Endothelial cell of umbilical vein (primary cell): ENCODE results near the gene GPRASP1. TPM values are rescaled to one million over a fixed set of nuclear protein-coding genes. Genes with fewer than 3 reads are reported as not detected.

ENCODE experiments used
- BruUV-seq: library from RNA; stranded (reverse); fragments of 400-500 nt; replicated peaks from 2 replicates; lab custom pipeline; 2021; lab: Mats Ljungman, UMichigan
- CTCF ChIA-PET: fragments of 300-600, 350-600 bp; sonication (Branson Sonifier 250); formaldehyde crosslinking; loops from one replicate; lab custom pipeline; 2021; ENCODE audit warnings: antibody characterized with exemption, inconsistent platforms; lab: Charles Lee
- POLR2A ChIA-PET: fragments of 300-600, 350-600 bp; sonication (Branson Sonifier 250); formaldehyde crosslinking; loops from one replicate; lab custom pipeline; 2021; ENCODE audit warnings: antibody characterized with exemption, inconsistent platforms; lab: Charles Lee
- DNase-seq: peaks from one replicate; pipeline ENCODE4 v3.0.0-alpha.2; 2011; ENCODE audit warnings: low read depth, low spot score
- FAIRE-seq: peaks from 2 replicates; lab custom pipeline; 2011; peaks lifted over from hg19 to GRCh38; lab: Jason Lieb, UNC
- H2AFZ ChIP-seq: 2 replicates; pipeline ENCODE4 v1.6.0; 2012; ENCODE audit warnings: low read depth, low read length, control low read depth, inconsistent platforms
- H3K27ac ChIP-seq: 2 replicates; pipeline ENCODE4 v1.5.1; 2011; ENCODE audit warnings: low read depth, mild to moderate bottlenecking, control low read depth, low read length, moderate library complexity; ENCODE audit not compliant: insufficient read depth
- H3K27me3 ChIP-seq, 2 experiments: 2 replicates each; pipeline versions ENCODE4 v1.6.0 to v1.6.1; 2011; ENCODE audit warnings: low read length in 2 of 2, mixed read lengths in 1 of 2; ENCODE audit not compliant: control insufficient read depth in 2 of 2, insufficient read depth in 2 of 2
- H3K36me3 ChIP-seq, 2 experiments: 2 replicates in 1 of 2; 3 replicates in 1 of 2; pipeline ENCODE4 v1.5.1; 2011; ENCODE audit warnings: low read length in 2 of 2, mild to moderate bottlenecking in 1 of 2, moderate library complexity in 1 of 2; ENCODE audit not compliant: control insufficient read depth in 2 of 2, insufficient read depth in 2 of 2; ENCODE audit errors: extremely low read depth in 1 of 2
- H3K4me1 ChIP-seq: 3 replicates; pipeline ENCODE4 v1.5.1; 2011; ENCODE audit warnings: mild to moderate bottlenecking, low read length; ENCODE audit not compliant: control insufficient read depth, insufficient read depth; ENCODE audit errors: extremely low read depth
- H3K4me2 ChIP-seq: 2 replicates; pipeline ENCODE4 v1.6.1; 2011; ENCODE audit warnings: low read length, control low read depth, mixed read lengths; ENCODE audit not compliant: insufficient read depth
- H3K4me3 ChIP-seq, 3 experiments: fragments of 200-600 bp in 1 of 3; sonication (generic), shearing (Covaris generic) in 1 of 3; replicated peaks in 1 of 3; 2 replicates each; pipeline ENCODE4 v1.5.1; 2011 to 2016; ENCODE audit warnings: control low read depth in 3 of 3, low read length in 3 of 3, mild to moderate bottlenecking in 2 of 3, inconsistent platforms in 1 of 3, low read depth in 1 of 3, moderate library complexity in 1 of 3; ENCODE audit not compliant: insufficient read depth in 1 of 3
- H3K79me2 ChIP-seq: 2 replicates; pipeline ENCODE4 v1.6.0; 2012; ENCODE audit warnings: low read length, inconsistent platforms; ENCODE audit not compliant: control insufficient read depth, insufficient read depth
- H3K9ac ChIP-seq: replicated peaks from 2 replicates; pipeline ENCODE3; 2011; ENCODE audit warnings: low read length, control low read depth; ENCODE audit not compliant: insufficient read depth; ENCODE audit errors: extremely low read depth
- H3K9me1 ChIP-seq: replicated peaks from 3 replicates; pipeline ENCODE4 v1.6.0; 2011; ENCODE audit warnings: mild to moderate bottlenecking, low read length; ENCODE audit not compliant: control insufficient read depth, insufficient read depth; ENCODE audit errors: extremely low read depth
- H3K9me3 ChIP-seq: replicated peaks from 2 replicates; pipeline ENCODE4 v1.5.1; 2012; ENCODE audit warnings: low read length, inconsistent platforms; ENCODE audit not compliant: control insufficient read depth, insufficient read depth
- H4K20me1 ChIP-seq: replicated peaks from 2 replicates; pipeline ENCODE3; 2011; ENCODE audit warnings: mild to moderate bottlenecking, low read length; ENCODE audit not compliant: control insufficient read depth, insufficient read depth; ENCODE audit errors: extremely low read depth
- EZH2 ChIP-seq: IDR thresholded peaks from 2 replicates; pipeline ENCODE4 v1.6.1; 2012; ENCODE audit warnings: borderline replicate concordance, low read depth, mild to moderate bottlenecking, moderate library complexity, low read length, inconsistent platforms; ENCODE audit not compliant: severe bottlenecking
- FOS ChIP-seq: IDR thresholded peaks from 2 replicates; pipeline ENCODE4 v1.6.1; 2011; ENCODE audit warnings: mild to moderate bottlenecking, low read length, moderate library complexity, borderline replicate concordance; ENCODE audit not compliant: insufficient read depth
- GATA2 ChIP-seq: IDR thresholded peaks from 2 replicates; pipeline ENCODE4 v1.7.0; 2011; ENCODE audit warnings: low read depth, mild to moderate bottlenecking, moderate library complexity, mixed read lengths, low read length; ENCODE audit not compliant: insufficient read length, insufficient read depth
- JUN ChIP-seq: IDR thresholded peaks from 2 replicates; pipeline ENCODE4 v1.6.1; 2011; ENCODE audit warnings: borderline replicate concordance, low read depth; ENCODE audit not compliant: insufficient read length, insufficient read depth
- MYC ChIP-seq: IDR thresholded peaks from one replicate; pipeline ENCODE4 v1.6.1; 2011; ENCODE audit warnings: mild to moderate bottlenecking, low read depth, low read length
- POLR2A ChIP-seq: IDR thresholded peaks from 2 replicates; pipeline ENCODE4 v1.6.1; 2012; ENCODE audit warnings: low read depth, mild to moderate bottlenecking, control low read depth, low read length
- POLR2AphosphoS5 ChIP-seq: IDR thresholded peaks from 2 replicates; pipeline ENCODE4 v1.6.1; 2012; ENCODE audit warnings: low read depth, mild to moderate bottlenecking, control low read depth, low read length, moderate library complexity; ENCODE audit not compliant: insufficient read depth
- dilution Hi-C: fragments of 300-500 bp; cut with MboI; formaldehyde crosslinking; loops from one replicate; pipeline ENCODE4 v1.15.0; 2019; ENCODE audit warnings: low sequenced_read_pairs; ENCODE audit not compliant: extremely low pct_ligation_motif_present
- intact Hi-C: fragments of 100-400 bp; cut with micrococcal nuclease; formaldehyde crosslinking; loops from one replicate; pipeline ENCODE4 v1.10.0; 2022
- polyA plus RNA-seq, 4 experiments: library from polyadenylated mRNA; depleted of rRNA in 3 of 4; stranded (reverse) in 3 of 4; unstranded in 1 of 4; fragments of >200 nt; gene quantifications; 2 replicates each; pipeline versions ENCODE4 v1.2.1 to v1.2.3, GENCODE V29; 2011 to 2012; ENCODE audit warnings: missing spikeins in 1 of 4
- total RNA-seq: library from RNA; stranded (reverse); gene quantifications from 2 replicates; pipeline ENCODE4 v1.2.3, GENCODE V29; 2021
- TF ChIP-seq, protein P1 (sequence below): IDR thresholded peaks from 2 replicates; pipeline ENCODE4 v1.6.1; 2011; ENCODE audit not compliant: insufficient read depth, insufficient read length
- TF ChIP-seq, protein P2 (sequence below), 2 donors: IDR thresholded peaks; 1 replicate in 1 of 2; 2 replicates in 1 of 2; pipeline ENCODE4 v1.5.1; 2011; ENCODE audit warnings: low read length in 2 of 2, mild to moderate bottlenecking in 2 of 2, moderate library complexity in 2 of 2, control low read depth in 1 of 2, inconsistent platforms in 1 of 2, low read depth in 1 of 2; ENCODE audit not compliant: insufficient read depth in 1 of 2; ENCODE audit errors: extremely low read depth in 1 of 2

The GPRASP1 gene
- total and polyA plus RNA-seq, 2 donors (not counting 3 experiments of a cell fraction or from before 2014, with no cell fraction given) = 0.32 to 2.1 TPM

DNA sequence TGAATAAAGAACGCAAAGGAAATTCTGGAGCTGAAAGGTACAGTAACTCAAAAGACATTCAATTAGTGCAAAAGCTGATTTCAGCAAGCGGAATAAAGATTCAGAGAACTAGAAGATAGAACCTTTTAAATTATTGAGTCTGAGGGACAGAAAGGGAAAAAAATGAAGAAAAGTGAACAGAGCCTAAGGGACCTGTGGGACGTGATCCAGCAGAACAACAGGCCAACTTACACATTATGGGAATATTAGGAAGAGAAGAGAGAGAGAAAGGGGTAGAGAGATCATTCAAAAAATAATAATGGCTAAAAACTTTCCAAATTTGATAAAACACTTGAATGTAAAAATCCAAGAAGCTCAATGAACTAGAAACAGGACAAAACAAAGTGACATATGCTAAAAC lies 43.5 kb downstream of the GPRASP1 start:
- H3K4me3 ChIP-seq = no peak overlapping the region
- no TSS peak for BruUV-seq
- H3K79me2 ChIP-seq = no peaks in the 10 kb centered on the region
- H2AFZ ChIP-seq = no peak overlapping the region
- dilution Hi-C loops = no loop called here
- no peaks in the 10 kb centered on the region for H3K36me3 ChIP-seq
- no peak overlapping the region for H3K4me2 ChIP-seq
- no peaks in the 10 kb centered on the region for H4K20me1 ChIP-seq
- FAIRE-seq = no peak
- H3K9ac ChIP-seq = no peak overlapping the region
- CTCF ChIA-PET = interaction anchor here (0.9 kb wide), 1 partner anchor 141 kb away, joined by 3 read pairs; no protein-coding TSS in a partner anchor
- TF ChIP-seq, protein P1, sequence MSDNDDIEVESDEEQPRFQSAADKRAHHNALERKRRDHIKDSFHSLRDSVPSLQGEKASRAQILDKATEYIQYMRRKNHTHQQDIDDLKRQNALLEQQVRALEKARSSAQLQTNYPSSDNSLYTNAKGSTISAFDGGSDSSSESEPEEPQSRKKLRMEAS = no peak
- no peak for TF ChIP-seq MYC
- TF ChIP-seq POLR2A = no peak
- TF ChIP-seq EZH2 = no peak
- TF ChIP-seq FOS = no peak
- no peak for TF ChIP-seq GATA2
- TF ChIP-seq, protein P2, sequence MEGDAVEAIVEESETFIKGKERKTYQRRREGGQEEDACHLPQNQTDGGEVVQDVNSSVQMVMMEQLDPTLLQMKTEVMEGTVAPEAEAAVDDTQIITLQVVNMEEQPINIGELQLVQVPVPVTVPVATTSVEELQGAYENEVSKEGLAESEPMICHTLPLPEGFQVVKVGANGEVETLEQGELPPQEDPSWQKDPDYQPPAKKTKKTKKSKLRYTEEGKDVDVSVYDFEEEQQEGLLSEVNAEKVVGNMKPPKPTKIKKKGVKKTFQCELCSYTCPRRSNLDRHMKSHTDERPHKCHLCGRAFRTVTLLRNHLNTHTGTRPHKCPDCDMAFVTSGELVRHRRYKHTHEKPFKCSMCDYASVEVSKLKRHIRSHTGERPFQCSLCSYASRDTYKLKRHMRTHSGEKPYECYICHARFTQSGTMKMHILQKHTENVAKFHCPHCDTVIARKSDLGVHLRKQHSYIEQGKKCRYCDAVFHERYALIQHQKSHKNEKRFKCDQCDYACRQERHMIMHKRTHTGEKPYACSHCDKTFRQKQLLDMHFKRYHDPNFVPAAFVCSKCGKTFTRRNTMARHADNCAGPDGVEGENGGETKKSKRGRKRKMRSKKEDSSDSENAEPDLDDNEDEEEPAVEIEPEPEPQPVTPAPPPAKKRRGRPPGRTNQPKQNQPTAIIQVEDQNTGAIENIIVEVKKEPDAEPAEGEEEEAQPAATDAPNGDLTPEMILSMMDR (IDR thresholded peaks at IDR 0.05; ENCODE audit: extremely low read depth in 1 of 2, insufficient read depth in 1 of 2, low read depth in 1 of 2, low read length in 2 of 2) = no peak
- TF ChIP-seq POLR2AphosphoS5 = no peak
- no peak for TF ChIP-seq JUN
- H3K4me1 ChIP-seq = no peaks in the 10 kb centered on the region
- H3K9me3 ChIP-seq = no peaks in the 10 kb centered on the region
- intact Hi-C loops = no loop called here
- DNase-seq = no peak
- no peaks in the 10 kb centered on the region for H3K27me3 ChIP-seq
- no peak overlapping the region for H3K27ac ChIP-seq
- POLR2A ChIA-PET = no interaction called here
- H3K9me1 ChIP-seq = no peaks in the 10 kb centered on the region
